ENCODE measurements around the gene CAP2. TPM values are rescaled to one million over a fixed set of nuclear protein-coding genes. Genes with fewer than 3 reads are reported as not detected.

Gene CAP2
- total and polyA plus RNA-seq, 10 donors = 0.68 to 2.8 (median 1.8) TPM

GRCh38 chr6:17389274-17389847 is 4.0 kb upstream of the CAP2 start:
- no peak overlapping the region for H3K4me3 ChIP-seq
- no peaks in the 10 kb centered on the region for H3K9me3 ChIP-seq
- no peak for TF ChIP-seq POLR2A (IDR thresholded peaks at IDR 0.05)
- no peak for TF ChIP-seq POLR2AphosphoS5 (IDR thresholded peaks at IDR 0.05)
- no peak for TF ChIP-seq CTCF (IDR thresholded peaks at IDR 0.05 in 8 of 11, conservative IDR thresholded peaks at IDR 0.05 in 3 of 11)
- 85 to 95% (median 88%) methylated on average over 4 of the region's 4 CpGs for WGBS, 5 donors
- no peak for DNase-seq
- no peaks in the 10 kb centered on the region for H3K36me3 ChIP-seq
- intact Hi-C loops (cut with DNase I; ENCODE audit: low total_unique reads) = no loop called here
- peaks cover 0 to 17% (median 8%) of the 10 kb centered on the region in 6 donors for H3K4me1 ChIP-seq
- peaks cover 2 to 37% (median 17%) of the 10 kb centered on the region in 7 donors for H3K27me3 ChIP-seq (replicated peaks in 1 of 7)
- no peak overlapping the region for H3K27ac ChIP-seq

- WGBS, 5 donors = 89 to 96% (median 94%) methylated on average over 3 of the region's 3 CpGs
- no peaks in the 10 kb centered on the region for H3K9me3 ChIP-seq
- H3K4me3 ChIP-seq = no peak overlapping the region
- H3K36me3 ChIP-seq = no peaks in the 10 kb centered on the region
- TF ChIP-seq POLR2A (IDR thresholded peaks at IDR 0.05) (no peak), POLR2AphosphoS5 (IDR thresholded peaks at IDR 0.05) (no peak), CTCF (IDR thresholded peaks at IDR 0.05 in 8 of 11, conservative IDR thresholded peaks at IDR 0.05 in 3 of 11) (no peak)
- peaks cover 2 to 46% (median 21%) of the 10 kb centered on the region in 7 donors for H3K27me3 ChIP-seq (replicated peaks in 1 of 7)
- H3K27ac ChIP-seq = no peak overlapping the region
- DNase-seq = no peak
- intact Hi-C loops (cut with DNase I; ENCODE audit: low total_unique reads) = no loop called here
- peaks cover 0 to 18% (median 8%) of the 10 kb centered on the region in 6 donors for H3K4me1 ChIP-seq
Observed at GRCh38 chr6:17390276-17390675, 3.1 kb upstream of the CAP2 start.

GRCh38 chr6:17391976-17392375 is 1.4 kb upstream of the CAP2 start:
- peaks cover 2 to 56% (median 24%) of the 10 kb centered on the region in 7 donors for H3K27me3 ChIP-seq (replicated peaks in 1 of 7)
- no peaks in the 10 kb centered on the region for H3K9me3 ChIP-seq
- peaks cover 0 to 18% (median 8%) of the 10 kb centered on the region in 6 donors for H3K4me1 ChIP-seq
- H3K27ac ChIP-seq = no peak overlapping the region
- 85 to 94% (median 89%) methylated on average over 2 of the region's 2 CpGs for WGBS, 5 donors
- H3K4me3 ChIP-seq = no peak overlapping the region
- TF ChIP-seq POLR2A (IDR thresholded peaks at IDR 0.05) = no peak
- TF ChIP-seq CTCF (IDR thresholded peaks at IDR 0.05 in 8 of 11, conservative IDR thresholded peaks at IDR 0.05 in 3 of 11) = no peak
- no peak for TF ChIP-seq POLR2AphosphoS5 (IDR thresholded peaks at IDR 0.05)
- intact Hi-C loops (cut with DNase I; ENCODE audit: low total_unique reads) = no loop called here
- no peak for DNase-seq
- H3K36me3 ChIP-seq = no peaks in the 10 kb centered on the region

- no peak for DNase-seq
- Histone ChIP-seq H3K9me3 (no peaks in the 10 kb centered on the region), H3K27ac (peak overlapping the region in 1 of 8 donors; percentile 6), H3K36me3 (no peaks in the 10 kb centered on the region), H3K27me3 (replicated peaks in 1 of 7) (peaks cover 2 to 62% (median 24%) of the 10 kb centered on the region in 7 donors), H3K4me1 (peaks cover 0 to 18% (median 8%) of the 10 kb centered on the region in 6 donors), H3K4me3 (peak overlapping the region in 7 of 8 donors; percentile 17 to 67 (median 41))
- intact Hi-C loops (cut with DNase I; ENCODE audit: low total_unique reads) = no loop called here
- 2 to 5% (median 3%) methylated on average over 11 to 55 of the region's 55 CpGs for WGBS, 5 donors
- no peak for TF ChIP-seq POLR2A (IDR thresholded peaks at IDR 0.05)
- no peak for TF ChIP-seq CTCF (IDR thresholded peaks at IDR 0.05 in 8 of 11, conservative IDR thresholded peaks at IDR 0.05 in 3 of 11)
- no peak for TF ChIP-seq POLR2AphosphoS5 (IDR thresholded peaks at IDR 0.05)
Observed at GRCh38 chr6:17393892-17394631, 667 bp downstream of the CAP2 start.
